Measurements from ENCODE around the gene EIF2D. TPM values are rescaled to one million over a fixed set of nuclear protein-coding genes. Genes with fewer than 3 reads are reported as not detected.
A peak's percentile ranks its signal among the peaks of the same experiment; 100 is the strongest.

Gene EIF2D
- total RNA-seq, 1 donor from 2014 or later: 49.6 TPM

- Mint-ChIP-seq H3K27ac (no peak overlapping the region), H3K9me3 (no peaks in the 10 kb centered on the region), H3K27me3 (ENCODE audit: low read depth) (peaks cover 27% of the 10 kb centered on the region), H3K36me3 (no peaks in the 10 kb centered on the region), H3K4me1 (peaks cover 47% of the 10 kb centered on the region), H3K4me3 (peak overlapping the region; percentile 66)
- TF ChIP-seq, protein P1, sequence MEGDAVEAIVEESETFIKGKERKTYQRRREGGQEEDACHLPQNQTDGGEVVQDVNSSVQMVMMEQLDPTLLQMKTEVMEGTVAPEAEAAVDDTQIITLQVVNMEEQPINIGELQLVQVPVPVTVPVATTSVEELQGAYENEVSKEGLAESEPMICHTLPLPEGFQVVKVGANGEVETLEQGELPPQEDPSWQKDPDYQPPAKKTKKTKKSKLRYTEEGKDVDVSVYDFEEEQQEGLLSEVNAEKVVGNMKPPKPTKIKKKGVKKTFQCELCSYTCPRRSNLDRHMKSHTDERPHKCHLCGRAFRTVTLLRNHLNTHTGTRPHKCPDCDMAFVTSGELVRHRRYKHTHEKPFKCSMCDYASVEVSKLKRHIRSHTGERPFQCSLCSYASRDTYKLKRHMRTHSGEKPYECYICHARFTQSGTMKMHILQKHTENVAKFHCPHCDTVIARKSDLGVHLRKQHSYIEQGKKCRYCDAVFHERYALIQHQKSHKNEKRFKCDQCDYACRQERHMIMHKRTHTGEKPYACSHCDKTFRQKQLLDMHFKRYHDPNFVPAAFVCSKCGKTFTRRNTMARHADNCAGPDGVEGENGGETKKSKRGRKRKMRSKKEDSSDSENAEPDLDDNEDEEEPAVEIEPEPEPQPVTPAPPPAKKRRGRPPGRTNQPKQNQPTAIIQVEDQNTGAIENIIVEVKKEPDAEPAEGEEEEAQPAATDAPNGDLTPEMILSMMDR (IDR thresholded peaks at IDR 0.05; ENCODE audit: unreplicated experiment): no peak
- peak; percentile 60 to 80 for DNase-seq (ENCODE audit: low spot score in 2 of 2, unreplicated experiment in 2 of 2)
Observed at GRCh38 chr1:206556750-206557635, 55.3 kb downstream of the EIF2D start.

GRCh38 chr1:206556047-206556749 lies 56.1 kb downstream of the EIF2D start:
- H3K36me3 Mint-ChIP-seq: no peaks in the 10 kb centered on the region
- peaks cover 47% of the 10 kb centered on the region for H3K4me1 Mint-ChIP-seq
- H3K4me3 Mint-ChIP-seq: peak overlapping the region; percentile 58
- DNase-seq (ENCODE audit: low spot score in 2 of 2, unreplicated experiment in 2 of 2): no peak
- TF ChIP-seq, protein P1 (IDR thresholded peaks at IDR 0.05; ENCODE audit: unreplicated experiment): no peak
- H3K27ac Mint-ChIP-seq: no peak overlapping the region
- H3K9me3 Mint-ChIP-seq: no peaks in the 10 kb centered on the region
- H3K27me3 Mint-ChIP-seq (ENCODE audit: low read depth): peaks cover 28% of the 10 kb centered on the region

GRCh38 chr1:206555473-206555935 lies 56.8 kb downstream of the EIF2D start:
- H3K4me1 Mint-ChIP-seq: peaks cover 47% of the 10 kb centered on the region
- TF ChIP-seq, protein P1 (IDR thresholded peaks at IDR 0.05; ENCODE audit: unreplicated experiment): no peak
- no peak for DNase-seq (ENCODE audit: low spot score in 2 of 2, unreplicated experiment in 2 of 2)
- H3K4me3 Mint-ChIP-seq: no peak overlapping the region
- H3K27ac Mint-ChIP-seq: no peak overlapping the region
- H3K27me3 Mint-ChIP-seq (ENCODE audit: low read depth): peaks cover 28% of the 10 kb centered on the region
- no peaks in the 10 kb centered on the region for H3K36me3 Mint-ChIP-seq
- no peaks in the 10 kb centered on the region for H3K9me3 Mint-ChIP-seq

DNA sequence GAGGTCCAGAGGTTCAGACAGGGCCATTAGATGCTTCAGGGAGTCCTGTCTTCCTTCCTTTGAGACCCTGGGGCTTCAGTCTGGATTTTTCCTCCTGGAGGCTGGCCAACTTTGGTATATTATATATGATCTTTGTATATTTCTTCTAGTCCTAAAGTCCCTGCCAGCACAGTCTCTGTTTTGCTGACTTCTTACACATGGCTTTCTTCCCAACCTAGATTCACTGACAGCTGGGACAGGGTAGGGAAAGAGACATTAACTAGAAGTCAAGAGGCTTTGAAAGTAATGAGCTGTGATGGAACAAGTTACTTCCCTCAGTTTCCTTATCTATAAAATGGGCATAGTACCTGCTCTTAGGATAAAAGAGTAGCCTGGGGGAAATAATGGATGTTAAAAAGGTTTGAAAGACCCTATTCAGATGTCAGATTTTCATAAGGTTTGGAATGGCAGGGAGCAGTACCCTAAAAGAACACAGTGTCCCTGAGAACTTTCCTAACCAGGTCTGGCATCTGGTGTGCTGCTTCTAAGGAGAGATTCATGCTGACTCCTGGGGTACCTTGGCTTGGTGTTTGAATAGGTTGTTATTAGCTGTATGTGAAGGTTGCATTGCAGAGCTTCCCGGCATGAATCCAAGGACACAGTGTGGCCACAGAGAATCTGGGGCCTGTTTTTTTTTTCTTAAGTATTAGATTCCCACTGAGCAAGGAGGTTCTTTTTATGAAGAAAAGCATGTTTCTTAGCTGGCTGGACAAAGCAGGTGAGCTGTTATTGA lies 57.4 kb downstream of the EIF2D start:
- Mint-ChIP-seq H3K27me3 (ENCODE audit: low read depth) (peaks cover 32% of the 10 kb centered on the region), H3K36me3 (no peaks in the 10 kb centered on the region), H3K4me3 (no peak overlapping the region), H3K9me3 (no peaks in the 10 kb centered on the region), H3K4me1 (peaks cover 41% of the 10 kb centered on the region), H3K27ac (no peak overlapping the region)
- TF ChIP-seq, protein P1 (IDR thresholded peaks at IDR 0.05; ENCODE audit: unreplicated experiment): no peak
- DNase-seq (ENCODE audit: low spot score in 2 of 2, unreplicated experiment in 2 of 2): no peak

- TF ChIP-seq, protein P1 (IDR thresholded peaks at IDR 0.05; ENCODE audit: unreplicated experiment): no peak
- Mint-ChIP-seq H3K9me3 (no peaks in the 10 kb centered on the region), H3K4me1 (peaks cover 34% of the 10 kb centered on the region), H3K36me3 (no peaks in the 10 kb centered on the region), H3K4me3 (no peak overlapping the region), H3K27me3 (ENCODE audit: low read depth) (peaks cover 34% of the 10 kb centered on the region), H3K27ac (no peak overlapping the region)
- no peak for DNase-seq (ENCODE audit: low spot score in 2 of 2, unreplicated experiment in 2 of 2)
Observed at GRCh38 chr1:206554211-206554610, 58.1 kb downstream of the EIF2D start.
